Endothelial cell of umbilical vein (primary cell): ENCODE measurements around the gene STOX1. TPM values are rescaled to one million over a fixed set of nuclear protein-coding genes. Genes with fewer than 3 reads are reported as not detected.
"Not testable (repeated sequence)": the region's sequence is repeated elsewhere in the genome, so short reads cannot be mapped to it uniquely, and the experiment has no call there.

Experiments
- BruUV-seq: library from RNA; stranded (reverse); fragments of 400-500 nt; replicated peaks from 2 replicates; lab custom pipeline; 2021; lab: Mats Ljungman, UMichigan
- CTCF ChIA-PET: fragments of 300-600, 350-600 bp; sonication (Branson Sonifier 250); formaldehyde crosslinking; loops from one replicate; lab custom pipeline; 2021; ENCODE audit warnings: antibody characterized with exemption, inconsistent platforms; lab: Charles Lee
- POLR2A ChIA-PET: fragments of 300-600, 350-600 bp; sonication (Branson Sonifier 250); formaldehyde crosslinking; loops from one replicate; lab custom pipeline; 2021; ENCODE audit warnings: antibody characterized with exemption, inconsistent platforms; lab: Charles Lee
- DNase-seq: peaks from one replicate; pipeline ENCODE4 v3.0.0-alpha.2; 2011; ENCODE audit warnings: low read depth, low spot score
- FAIRE-seq: peaks from 2 replicates; lab custom pipeline; 2011; peaks lifted over from hg19 to GRCh38; lab: Jason Lieb, UNC
- H2AFZ ChIP-seq: 2 replicates; pipeline ENCODE4 v1.6.0; 2012; ENCODE audit warnings: low read depth, low read length, control low read depth, inconsistent platforms
- H3K27ac ChIP-seq: 2 replicates; pipeline ENCODE4 v1.5.1; 2011; ENCODE audit warnings: low read depth, mild to moderate bottlenecking, control low read depth, low read length, moderate library complexity; ENCODE audit not compliant: insufficient read depth
- H3K27me3 ChIP-seq, 2 experiments: 2 replicates each; pipeline versions ENCODE4 v1.6.0 to v1.6.1; 2011; ENCODE audit warnings: low read length in 2 of 2, mixed read lengths in 1 of 2; ENCODE audit not compliant: control insufficient read depth in 2 of 2, insufficient read depth in 2 of 2
- H3K36me3 ChIP-seq, 2 experiments: 2 replicates in 1 of 2; 3 replicates in 1 of 2; pipeline ENCODE4 v1.5.1; 2011; ENCODE audit warnings: low read length in 2 of 2, mild to moderate bottlenecking in 1 of 2, moderate library complexity in 1 of 2; ENCODE audit not compliant: control insufficient read depth in 2 of 2, insufficient read depth in 2 of 2; ENCODE audit errors: extremely low read depth in 1 of 2
- H3K4me1 ChIP-seq: 3 replicates; pipeline ENCODE4 v1.5.1; 2011; ENCODE audit warnings: mild to moderate bottlenecking, low read length; ENCODE audit not compliant: control insufficient read depth, insufficient read depth; ENCODE audit errors: extremely low read depth
- H3K4me2 ChIP-seq: 2 replicates; pipeline ENCODE4 v1.6.1; 2011; ENCODE audit warnings: low read length, control low read depth, mixed read lengths; ENCODE audit not compliant: insufficient read depth
- H3K4me3 ChIP-seq, 3 experiments: fragments of 200-600 bp in 1 of 3; sonication (generic), shearing (Covaris generic) in 1 of 3; replicated peaks in 1 of 3; 2 replicates each; pipeline ENCODE4 v1.5.1; 2011 to 2016; ENCODE audit warnings: control low read depth in 3 of 3, low read length in 3 of 3, mild to moderate bottlenecking in 2 of 3, inconsistent platforms in 1 of 3, low read depth in 1 of 3, moderate library complexity in 1 of 3; ENCODE audit not compliant: insufficient read depth in 1 of 3
- H3K79me2 ChIP-seq: 2 replicates; pipeline ENCODE4 v1.6.0; 2012; ENCODE audit warnings: low read length, inconsistent platforms; ENCODE audit not compliant: control insufficient read depth, insufficient read depth
- H3K9ac ChIP-seq: replicated peaks from 2 replicates; pipeline ENCODE3; 2011; ENCODE audit warnings: low read length, control low read depth; ENCODE audit not compliant: insufficient read depth; ENCODE audit errors: extremely low read depth
- H3K9me1 ChIP-seq: replicated peaks from 3 replicates; pipeline ENCODE4 v1.6.0; 2011; ENCODE audit warnings: mild to moderate bottlenecking, low read length; ENCODE audit not compliant: control insufficient read depth, insufficient read depth; ENCODE audit errors: extremely low read depth
- H3K9me3 ChIP-seq: replicated peaks from 2 replicates; pipeline ENCODE4 v1.5.1; 2012; ENCODE audit warnings: low read length, inconsistent platforms; ENCODE audit not compliant: control insufficient read depth, insufficient read depth
- H4K20me1 ChIP-seq: replicated peaks from 2 replicates; pipeline ENCODE3; 2011; ENCODE audit warnings: mild to moderate bottlenecking, low read length; ENCODE audit not compliant: control insufficient read depth, insufficient read depth; ENCODE audit errors: extremely low read depth
- CTCF ChIP-seq, 2 donors: IDR thresholded peaks; 1 replicate in 1 of 2; 2 replicates in 1 of 2; pipeline ENCODE4 v1.5.1; 2011; ENCODE audit warnings: low read length in 2 of 2, mild to moderate bottlenecking in 2 of 2, moderate library complexity in 2 of 2, control low read depth in 1 of 2, inconsistent platforms in 1 of 2, low read depth in 1 of 2; ENCODE audit not compliant: insufficient read depth in 1 of 2; ENCODE audit errors: extremely low read depth in 1 of 2
- EZH2 ChIP-seq: IDR thresholded peaks from 2 replicates; pipeline ENCODE4 v1.6.1; 2012; ENCODE audit warnings: borderline replicate concordance, low read depth, mild to moderate bottlenecking, moderate library complexity, low read length, inconsistent platforms; ENCODE audit not compliant: severe bottlenecking
- FOS ChIP-seq: IDR thresholded peaks from 2 replicates; pipeline ENCODE4 v1.6.1; 2011; ENCODE audit warnings: mild to moderate bottlenecking, low read length, moderate library complexity, borderline replicate concordance; ENCODE audit not compliant: insufficient read depth
- GATA2 ChIP-seq: IDR thresholded peaks from 2 replicates; pipeline ENCODE4 v1.7.0; 2011; ENCODE audit warnings: low read depth, mild to moderate bottlenecking, moderate library complexity, mixed read lengths, low read length; ENCODE audit not compliant: insufficient read length, insufficient read depth
- JUN ChIP-seq: IDR thresholded peaks from 2 replicates; pipeline ENCODE4 v1.6.1; 2011; ENCODE audit warnings: borderline replicate concordance, low read depth; ENCODE audit not compliant: insufficient read length, insufficient read depth
- MAX ChIP-seq: IDR thresholded peaks from 2 replicates; pipeline ENCODE4 v1.6.1; 2011; ENCODE audit not compliant: insufficient read depth, insufficient read length
- MYC ChIP-seq: IDR thresholded peaks from one replicate; pipeline ENCODE4 v1.6.1; 2011; ENCODE audit warnings: mild to moderate bottlenecking, low read depth, low read length
- POLR2A ChIP-seq: IDR thresholded peaks from 2 replicates; pipeline ENCODE4 v1.6.1; 2012; ENCODE audit warnings: low read depth, mild to moderate bottlenecking, control low read depth, low read length
- POLR2AphosphoS5 ChIP-seq: IDR thresholded peaks from 2 replicates; pipeline ENCODE4 v1.6.1; 2012; ENCODE audit warnings: low read depth, mild to moderate bottlenecking, control low read depth, low read length, moderate library complexity; ENCODE audit not compliant: insufficient read depth
- dilution Hi-C: fragments of 300-500 bp; cut with MboI; formaldehyde crosslinking; loops from one replicate; pipeline ENCODE4 v1.15.0; 2019; ENCODE audit warnings: low sequenced_read_pairs; ENCODE audit not compliant: extremely low pct_ligation_motif_present
- intact Hi-C: fragments of 100-400 bp; cut with micrococcal nuclease; formaldehyde crosslinking; loops from one replicate; pipeline ENCODE4 v1.10.0; 2022
- polyA plus RNA-seq, 4 experiments: library from polyadenylated mRNA; depleted of rRNA in 3 of 4; stranded (reverse) in 3 of 4; unstranded in 1 of 4; fragments of >200 nt; gene quantifications; 2 replicates each; pipeline versions ENCODE4 v1.2.1 to v1.2.3, GENCODE V29; 2011 to 2012; ENCODE audit warnings: missing spikeins in 1 of 4
- total RNA-seq: library from RNA; stranded (reverse); gene quantifications from 2 replicates; pipeline ENCODE4 v1.2.3, GENCODE V29; 2021

The STOX1 gene
- total and polyA plus RNA-seq, 2 donors (not counting 3 experiments of a cell fraction or from before 2014, with no cell fraction given): 0.06 to 0.20 TPM

- TF ChIP-seq JUN (no peak), POLR2AphosphoS5 (no peak), MYC (no peak), MAX (no peak), CTCF (IDR thresholded peaks at IDR 0.05; ENCODE audit: extremely low read depth in 1 of 2, insufficient read depth in 1 of 2, low read depth in 1 of 2, low read length in 2 of 2) (no peak), POLR2A (no peak), GATA2 (no peak), FOS (no peak), EZH2 (no peak)
- no peak overlapping the region for H3K4me2 ChIP-seq
- DNase-seq: no peak
- CTCF ChIA-PET: interaction anchor here (0.7 to 1.3 kb wide), 2 partner anchors 9 to 122 kb away, joined by 3 to 5 read pairs; no protein-coding TSS in a partner anchor
- POLR2A ChIA-PET: interaction anchor here (0.6 kb wide), 1 partner anchor 23 kb away, joined by 5 read pairs; no protein-coding TSS in a partner anchor
- H3K9me1 ChIP-seq: no peaks in the 10 kb centered on the region
- H3K36me3 ChIP-seq: peaks cover 0 to 2% of the 10 kb centered on the region in 2 experiments
- no peaks in the 10 kb centered on the region for H3K27me3 ChIP-seq
- intact Hi-C loops: no loop called here
- dilution Hi-C loops: no loop called here
- peaks cover 11% of the 10 kb centered on the region for H3K79me2 ChIP-seq
- no peak overlapping the region for H3K4me3 ChIP-seq
- no peak overlapping the region for H2AFZ ChIP-seq
- H4K20me1 ChIP-seq: no peaks in the 10 kb centered on the region
- H3K4me1 ChIP-seq: no peaks in the 10 kb centered on the region
- no peak for FAIRE-seq
- H3K9ac ChIP-seq: no peak overlapping the region
- no TSS peak for BruUV-seq
- no peak overlapping the region for H3K27ac ChIP-seq
- H3K9me3 ChIP-seq: no peaks in the 10 kb centered on the region
Observed at GRCh38 chr10:68925489-68925888, 98.2 kb downstream of the STOX1 start.

GRCh38 chr10:68929157-68929556 is 101.8 kb downstream of the STOX1 start:
- H3K4me2 ChIP-seq, dilution Hi-C loops, H3K79me2 ChIP-seq: not testable (repeated sequence)

GRCh38 chr10:68929888-68930287 is 102.6 kb downstream of the STOX1 start:
- dilution Hi-C loops, H4K20me1 ChIP-seq, H3K4me3 ChIP-seq, intact Hi-C loops, H3K9ac ChIP-seq, H3K79me2 ChIP-seq, H3K9me1 ChIP-seq, H3K27me3 ChIP-seq, BruUV-seq, H2AFZ ChIP-seq, H3K36me3 ChIP-seq, CTCF ChIA-PET, H3K27ac ChIP-seq, H3K4me2 ChIP-seq, H3K9me3 ChIP-seq, H3K4me1 ChIP-seq, FAIRE-seq, DNase-seq: not testable (repeated sequence)
- POLR2A ChIA-PET: interaction anchor here (0.7 kb wide), 1 partner anchor 823 kb away, joined by 6 read pairs; no protein-coding TSS in a partner anchor

More at GRCh38 chr10:68929157-68929556, 101.8 kb downstream of the STOX1 start:
- H3K4me1 ChIP-seq, H3K4me3 ChIP-seq, H3K9me1 ChIP-seq, H3K9ac ChIP-seq, POLR2A ChIA-PET, H4K20me1 ChIP-seq, intact Hi-C loops, FAIRE-seq, H3K27me3 ChIP-seq, DNase-seq, H3K27ac ChIP-seq, CTCF ChIA-PET, H2AFZ ChIP-seq, H3K9me3 ChIP-seq, H3K36me3 ChIP-seq, BruUV-seq: not testable (repeated sequence)
